NAMALWA (cell line): ENCODE measurements around the gene UPP1.
A peak's percentile ranks its signal among the peaks of the same experiment; 100 is the strongest.
"Not testable (repeated sequence)": the region's sequence is repeated elsewhere in the genome, so short reads cannot be mapped to it uniquely, and the experiment has no call there.

Source experiments
- DNase-seq: peaks from one replicate; pipeline ENCODE4 v3.0.0-alpha.2; 2015; ENCODE audit warnings: low spot score

Gene UPP1

GRCh38 chr7:48089046-48090003 is at the start of gene UPP1:
UPP1 (plus strand) TSS chr7:48089265; CDS start chr7:48094784, 5,519 bp downstream.
- no peak for DNase-seq

DNA sequence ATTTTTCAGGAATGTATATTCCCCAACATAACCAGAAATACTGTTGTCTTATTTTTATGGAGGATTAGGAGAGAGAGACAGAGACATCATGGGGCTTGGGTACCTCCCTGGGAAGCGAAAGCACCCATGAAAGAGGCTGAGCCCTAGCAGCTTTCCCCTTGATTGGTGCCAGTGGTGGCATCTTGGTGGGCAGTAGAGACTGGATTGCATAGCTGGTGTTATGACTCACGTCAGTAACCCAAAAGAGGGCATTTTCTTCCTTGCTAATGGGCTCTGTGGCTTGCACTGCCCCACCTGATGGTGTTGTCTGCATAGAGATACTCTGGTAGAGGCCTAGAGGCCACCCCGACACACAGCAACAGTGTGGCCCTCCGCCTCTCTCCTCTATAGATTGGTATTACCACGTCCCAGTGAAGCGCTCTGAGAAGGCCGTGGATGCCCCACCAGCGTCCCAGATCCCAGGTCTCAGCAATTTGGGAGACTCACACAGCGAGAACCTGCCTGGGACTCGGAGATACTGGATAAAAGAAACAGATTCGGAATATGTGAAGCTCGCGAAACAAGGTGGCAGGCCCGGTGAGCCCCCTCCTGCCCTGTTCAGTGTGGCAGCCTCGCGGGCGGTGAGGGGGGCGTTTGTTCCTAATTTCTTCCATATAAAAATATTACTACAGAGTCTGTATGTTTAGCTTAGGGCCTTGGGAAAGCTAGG is 48.0 kb upstream of the UPP1 start:
- no peak for DNase-seq

DNA sequence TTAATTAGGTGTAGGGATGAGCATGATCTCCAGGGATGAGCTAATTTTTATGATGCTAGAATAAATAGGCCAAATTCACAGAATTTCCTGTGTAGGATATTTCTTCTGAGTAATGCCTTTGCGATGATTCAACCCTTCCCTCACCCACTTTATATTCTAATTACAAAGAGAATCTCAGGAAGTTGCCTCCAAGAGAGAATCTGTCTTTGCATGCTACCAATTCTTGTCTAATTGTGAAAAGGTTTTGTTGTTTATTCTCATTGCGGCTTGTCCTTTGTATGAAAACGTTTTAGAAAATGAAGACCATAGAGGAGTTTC is 47.5 kb upstream of the UPP1 start:
- DNase-seq, result no peak

DNA sequence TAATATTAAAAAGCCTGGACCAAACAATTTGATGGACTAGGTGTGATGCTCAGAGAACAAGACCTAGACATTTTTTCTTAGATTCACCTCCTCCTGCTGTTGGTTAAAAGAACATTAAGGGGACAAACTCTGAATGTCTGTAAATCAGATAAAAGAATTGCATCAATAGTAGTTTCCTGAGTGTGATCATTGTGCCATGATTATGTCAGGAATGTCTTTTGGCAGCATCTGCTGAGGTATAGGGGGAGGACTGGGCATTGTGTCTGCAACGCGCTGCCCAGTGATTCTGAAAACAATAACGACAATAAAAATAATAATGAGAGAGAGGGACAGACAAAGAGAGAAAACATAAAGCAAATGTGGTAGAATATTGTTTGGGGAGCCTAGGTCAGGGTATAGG is 46.8 kb upstream of the UPP1 start:
- no peak for DNase-seq

DNA sequence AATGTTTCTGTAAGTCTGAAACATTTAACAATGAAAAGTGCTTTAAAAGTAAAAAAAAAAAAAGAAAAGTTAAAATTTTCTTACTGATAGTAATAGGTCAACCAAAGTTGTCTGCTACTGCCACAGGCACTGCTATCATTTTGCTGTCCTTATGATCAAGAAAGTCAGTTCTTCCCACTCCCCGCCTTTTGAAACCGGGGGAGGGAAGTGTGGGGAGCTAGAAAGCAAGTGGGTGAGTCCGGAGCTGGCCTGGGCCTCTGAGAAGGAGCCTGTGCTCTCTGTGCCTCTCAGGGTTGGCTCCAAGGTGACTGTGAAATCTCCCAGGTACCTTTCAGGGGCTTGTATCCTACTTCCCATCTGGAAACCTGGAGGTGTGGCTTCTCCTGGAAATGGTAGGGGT is 46.4 kb upstream of the UPP1 start:
- DNase-seq, result no peak

DNA sequence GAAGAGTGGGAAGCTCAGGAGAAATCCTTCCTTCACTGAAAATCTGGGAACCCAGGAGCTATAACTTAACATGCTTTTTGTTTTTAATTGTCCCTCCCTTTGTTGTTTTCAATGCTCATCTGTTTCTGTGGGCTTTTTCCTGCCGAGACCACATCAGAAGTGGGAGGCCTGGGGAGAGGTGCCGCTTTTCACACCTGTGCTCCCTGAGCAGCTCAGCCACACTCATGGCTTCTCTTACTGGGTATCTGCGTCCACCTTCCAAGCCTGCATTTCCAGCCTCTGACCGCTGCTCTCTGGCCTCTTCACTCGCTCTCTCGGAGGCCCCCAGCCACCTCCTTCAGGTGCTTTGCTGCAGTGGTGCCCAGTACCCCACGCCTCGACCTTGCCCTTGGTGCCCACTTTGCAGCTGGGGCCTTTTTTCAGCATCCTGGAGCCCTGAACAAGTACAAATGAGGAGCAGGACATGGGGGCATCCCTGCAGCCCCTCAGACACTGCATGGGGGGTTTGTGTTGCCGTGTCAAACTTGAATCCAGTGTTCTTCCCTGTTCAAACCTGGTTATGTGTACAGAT is 43.8 kb upstream of the UPP1 start:
- DNase-seq, result no peak

DNA sequence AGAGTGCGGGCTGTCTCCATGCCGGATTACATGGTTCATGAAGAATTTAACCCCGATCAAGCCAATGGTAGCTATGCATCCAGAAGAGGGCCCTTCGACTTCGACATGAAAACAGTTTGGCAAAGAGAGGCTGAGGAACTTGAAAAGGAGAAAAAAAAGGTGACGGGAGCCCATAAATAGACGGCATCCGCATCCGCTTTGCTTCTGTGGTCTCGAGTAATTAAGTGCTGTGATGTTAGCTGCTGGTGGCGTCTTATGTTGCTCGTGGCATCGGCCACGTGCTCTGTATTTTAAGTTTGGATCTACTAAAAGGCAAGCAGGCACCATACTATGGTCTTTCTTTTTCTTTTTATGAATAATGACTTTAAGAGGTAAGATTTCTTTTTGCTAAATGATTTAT is 42.6 kb upstream of the UPP1 start:
- DNase-seq, result no peak

GRCh38 chr7:48048113-48048512 is 41.0 kb upstream of the UPP1 start:
- DNase-seq, result no peak

- no peak for DNase-seq
Measured at GRCh38 chr7:48049850-48050249, 39.2 kb upstream of the UPP1 start.

DNA sequence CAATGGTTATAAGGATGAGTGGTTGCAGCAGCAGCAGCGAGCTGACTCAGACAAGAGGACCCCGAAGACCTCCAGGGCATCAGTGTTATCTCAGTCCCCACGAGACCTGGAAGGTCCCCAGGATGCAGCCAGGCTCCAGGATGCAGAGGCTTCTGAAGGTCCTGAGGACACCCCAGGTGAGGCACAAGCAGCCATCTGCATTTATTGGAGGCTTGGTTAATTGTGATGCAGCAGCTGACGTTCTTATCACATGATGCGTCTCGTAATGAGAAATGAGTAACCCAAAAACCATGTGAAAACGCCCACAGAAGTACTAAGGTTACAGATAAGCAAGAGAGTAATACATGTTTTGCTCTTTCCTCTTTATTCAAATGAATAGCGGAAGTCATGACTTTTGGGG is 36.3 kb upstream of the UPP1 start:
- no peak for DNase-seq

- no peak for DNase-seq
Measured at GRCh38 chr7:48053736-48054135, 35.3 kb upstream of the UPP1 start.

DNA sequence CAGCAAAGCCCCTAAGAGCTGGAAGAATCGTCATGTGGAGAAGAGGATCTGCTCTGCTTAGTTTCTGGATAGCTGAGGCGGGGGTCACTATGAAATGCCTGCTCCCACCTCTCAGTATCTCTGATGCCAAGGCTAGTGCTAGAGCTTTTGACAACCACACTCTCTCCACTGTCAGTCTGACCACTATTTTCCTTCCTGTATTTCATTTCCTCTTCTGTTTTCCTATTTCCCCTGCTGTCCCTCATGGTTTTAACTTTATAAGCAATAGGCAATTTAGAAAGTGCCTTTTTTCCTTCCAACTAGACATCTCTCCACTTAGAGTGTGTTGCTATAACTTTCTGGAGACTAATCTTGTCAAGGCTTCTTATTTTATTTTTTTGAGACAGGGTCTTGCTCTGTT is 30.1 kb upstream of the UPP1 start:
- DNase-seq, result no peak

GRCh38 chr7:48059706-48060105 is 29.4 kb upstream of the UPP1 start:
- no peak for DNase-seq

- no peak for DNase-seq
Measured at GRCh38 chr7:48063985-48064384, 25.1 kb upstream of the UPP1 start.

GRCh38 chr7:48067475-48067874 is 21.6 kb upstream of the UPP1 start:
- no peak for DNase-seq

DNA sequence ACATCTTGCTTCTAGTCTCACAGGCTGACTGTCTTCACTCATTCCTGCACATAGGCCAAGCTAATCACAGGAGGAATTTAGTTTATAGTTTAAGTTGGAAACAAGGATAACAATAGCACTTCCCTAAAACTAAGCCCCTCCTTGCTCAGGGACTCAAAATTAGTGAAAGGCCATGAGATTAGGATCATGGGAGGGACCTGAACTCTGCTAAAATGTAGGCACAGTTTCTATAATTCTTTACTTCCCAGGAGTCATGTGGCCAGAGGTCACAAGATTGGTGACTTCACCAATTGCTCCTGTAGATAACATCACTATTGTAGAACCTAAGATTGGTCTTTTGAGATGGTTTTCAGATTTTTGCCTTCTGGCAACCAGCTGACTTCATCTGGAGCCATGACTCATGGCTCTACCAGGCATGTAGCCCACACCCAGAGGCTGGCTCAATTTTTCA is 14.8 kb upstream of the UPP1 start:
- no peak for DNase-seq

GRCh38 chr7:48077423-48077822 is 11.6 kb upstream of the UPP1 start:
- DNase-seq, result no peak

DNA sequence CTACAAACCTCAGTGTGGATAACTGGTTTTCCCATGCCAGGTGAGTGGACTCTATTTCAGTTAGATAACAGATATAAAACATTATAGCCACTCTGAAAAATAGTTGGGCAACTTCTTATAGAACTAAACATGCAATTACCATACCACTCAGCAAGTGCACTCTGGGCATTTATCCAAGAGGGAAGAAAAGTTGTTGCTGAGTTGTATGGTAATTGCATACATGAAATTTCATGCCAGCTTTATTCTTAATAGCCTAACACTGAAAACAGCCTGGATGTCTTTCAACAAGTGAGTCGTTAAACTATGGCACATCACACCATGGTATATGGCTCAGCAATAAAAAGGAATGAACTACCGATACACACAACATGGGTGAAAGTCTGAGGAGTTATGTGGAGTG is 10.6 kb upstream of the UPP1 start:
- DNase-seq, result no peak

DNA sequence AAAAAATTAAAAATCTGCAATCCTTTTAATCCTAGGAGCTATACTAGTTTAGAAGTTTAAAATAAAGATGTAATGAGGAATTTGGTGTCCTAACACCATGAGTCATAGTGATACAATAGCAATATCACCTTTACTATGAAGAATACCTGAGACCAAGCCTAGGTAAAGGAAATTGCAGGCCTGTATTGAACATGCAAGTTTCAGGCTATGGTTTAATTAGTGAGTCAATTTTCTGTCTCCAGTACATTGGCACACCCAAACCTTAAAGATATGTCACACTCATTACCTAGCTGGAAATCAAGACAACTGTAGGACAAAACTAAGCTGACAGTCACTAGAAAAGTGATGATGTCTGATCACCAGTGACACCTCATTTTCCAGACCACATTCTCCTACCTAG is 6.7 kb upstream of the UPP1 start:
- DNase-seq, result not testable (repeated sequence)

- no peak for DNase-seq
Measured at GRCh38 chr7:48083114-48083830, 5.8 kb upstream of the UPP1 start.

GRCh38 chr7:48084727-48085432 is 4.2 kb upstream of the UPP1 start:
- peak; percentile 32 for DNase-seq

DNA sequence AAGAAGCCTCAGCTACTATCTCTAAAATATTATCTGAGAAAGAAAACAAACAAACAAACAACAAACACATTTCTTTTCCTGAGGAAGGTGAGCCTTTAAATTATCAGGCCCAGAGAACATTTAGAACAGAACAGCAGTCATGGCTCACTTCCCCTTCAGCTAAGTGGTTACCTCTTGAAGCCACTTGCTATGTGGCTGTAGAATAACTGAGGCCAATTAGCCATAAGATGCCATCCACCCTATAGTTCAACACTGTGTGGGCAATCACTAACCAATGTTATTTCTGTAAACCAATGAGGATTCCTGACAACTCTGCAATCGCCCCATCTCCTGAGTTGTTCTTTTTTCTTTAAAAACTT is 3.7 kb upstream of the UPP1 start:
- no peak for DNase-seq
